ENCODE data around the gene ZNF605. TPM values are rescaled to one million over a fixed set of nuclear protein-coding genes. Genes with fewer than 3 reads are reported as not detected.

Gene ZNF605
- total RNA-seq, 2 donors from 2014 or later: 9.6 to 12.7 TPM

DNA sequence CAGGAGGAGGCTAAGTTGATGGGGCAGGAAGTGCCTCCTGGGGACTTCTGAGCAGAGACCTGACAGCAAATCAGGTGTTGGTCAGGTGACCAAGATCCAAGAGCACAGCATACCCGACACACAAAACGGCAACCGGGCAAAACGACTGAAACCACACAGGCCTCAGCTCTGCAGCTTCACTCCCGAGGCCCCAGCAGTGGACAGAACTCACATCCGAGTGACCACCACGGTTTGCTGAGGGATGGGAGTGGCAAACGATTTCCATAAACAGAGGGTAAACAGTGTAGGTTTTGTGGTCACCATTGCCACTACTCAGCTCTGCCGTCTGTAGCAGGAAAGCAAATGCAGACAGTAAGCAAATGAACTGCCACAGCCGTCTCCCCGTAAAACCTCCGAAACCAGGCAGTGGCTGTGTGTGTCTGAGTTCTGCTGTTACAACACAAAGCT is 83.1 kb downstream of the ZNF605 start:
- no peak overlapping the region for H3K27ac ChIP-seq
- TF ChIP-seq, protein P1, sequence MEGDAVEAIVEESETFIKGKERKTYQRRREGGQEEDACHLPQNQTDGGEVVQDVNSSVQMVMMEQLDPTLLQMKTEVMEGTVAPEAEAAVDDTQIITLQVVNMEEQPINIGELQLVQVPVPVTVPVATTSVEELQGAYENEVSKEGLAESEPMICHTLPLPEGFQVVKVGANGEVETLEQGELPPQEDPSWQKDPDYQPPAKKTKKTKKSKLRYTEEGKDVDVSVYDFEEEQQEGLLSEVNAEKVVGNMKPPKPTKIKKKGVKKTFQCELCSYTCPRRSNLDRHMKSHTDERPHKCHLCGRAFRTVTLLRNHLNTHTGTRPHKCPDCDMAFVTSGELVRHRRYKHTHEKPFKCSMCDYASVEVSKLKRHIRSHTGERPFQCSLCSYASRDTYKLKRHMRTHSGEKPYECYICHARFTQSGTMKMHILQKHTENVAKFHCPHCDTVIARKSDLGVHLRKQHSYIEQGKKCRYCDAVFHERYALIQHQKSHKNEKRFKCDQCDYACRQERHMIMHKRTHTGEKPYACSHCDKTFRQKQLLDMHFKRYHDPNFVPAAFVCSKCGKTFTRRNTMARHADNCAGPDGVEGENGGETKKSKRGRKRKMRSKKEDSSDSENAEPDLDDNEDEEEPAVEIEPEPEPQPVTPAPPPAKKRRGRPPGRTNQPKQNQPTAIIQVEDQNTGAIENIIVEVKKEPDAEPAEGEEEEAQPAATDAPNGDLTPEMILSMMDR (IDR thresholded peaks at IDR 0.05): no peak
- TF ChIP-seq POLR2A (IDR thresholded peaks at IDR 0.05) (no peak), POLR2AphosphoS5 (IDR thresholded peaks at IDR 0.05) (no peak)
- no peak overlapping the region for H3K4me3 ChIP-seq
- DNase-seq (ENCODE audit: low spot score): no peak
- intact Hi-C loops (cut with DNase I): no loop called here
- no peaks in the 10 kb centered on the region for H3K4me1 ChIP-seq (replicated peaks)
- 71% methylated on average over 12 of the region's 12 CpGs for WGBS
- H3K9me3 ChIP-seq: no peaks in the 10 kb centered on the region
- no peaks in the 10 kb centered on the region for H3K27me3 ChIP-seq (replicated peaks; ENCODE audit: insufficient read depth)
- no peaks in the 10 kb centered on the region for H3K36me3 ChIP-seq

DNA sequence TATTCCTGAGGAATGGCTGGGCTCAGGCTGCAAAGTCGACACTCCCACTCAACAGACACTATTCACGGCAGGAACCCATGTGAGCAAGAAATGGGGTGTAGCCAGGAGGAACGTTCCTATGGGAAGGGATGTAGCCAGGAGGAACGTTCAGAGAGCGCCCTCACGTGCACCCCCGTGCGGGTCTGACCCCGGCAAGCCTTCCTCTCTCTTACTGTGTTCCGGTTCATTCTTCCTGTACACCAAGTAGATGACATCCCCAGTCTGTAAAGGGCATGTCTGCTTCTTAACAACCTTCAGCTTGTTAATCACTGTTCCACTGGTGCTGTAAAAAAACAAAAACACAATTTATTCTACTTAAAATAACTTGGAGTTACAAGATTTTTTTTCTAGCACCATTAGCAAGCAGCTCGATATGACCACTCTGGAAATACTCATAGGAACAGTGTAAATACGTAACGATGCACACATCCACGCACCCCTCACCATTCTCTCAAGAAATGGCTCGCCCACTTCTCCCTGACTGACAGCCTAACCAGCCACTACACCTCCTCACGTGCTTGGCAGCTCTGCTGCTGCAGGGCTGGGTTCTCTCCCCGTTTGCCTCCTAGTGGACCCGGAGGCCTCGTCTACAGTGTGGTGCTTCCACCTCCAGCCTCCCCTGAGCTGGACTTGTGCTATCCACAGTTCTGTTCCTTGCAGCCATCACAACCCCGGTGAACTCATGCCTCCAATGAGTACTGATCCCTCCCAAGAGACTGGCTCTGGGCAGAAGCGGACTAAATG is 83.8 kb downstream of the ZNF605 start:
- Histone ChIP-seq H3K4me3 (no peak overlapping the region), H3K4me1 (replicated peaks) (no peaks in the 10 kb centered on the region), H3K9me3 (no peaks in the 10 kb centered on the region), H3K27ac (no peak overlapping the region), H3K36me3 (no peaks in the 10 kb centered on the region), H3K27me3 (replicated peaks; ENCODE audit: insufficient read depth) (no peaks in the 10 kb centered on the region)
- 94% methylated on average over 21 of the region's 21 CpGs for WGBS
- DNase-seq (ENCODE audit: low spot score): no peak
- intact Hi-C loops (cut with DNase I): no loop called here
- TF ChIP-seq, protein P1 (IDR thresholded peaks at IDR 0.05): no peak
- TF ChIP-seq POLR2A (IDR thresholded peaks at IDR 0.05) (no peak), POLR2AphosphoS5 (IDR thresholded peaks at IDR 0.05) (no peak)

DNA sequence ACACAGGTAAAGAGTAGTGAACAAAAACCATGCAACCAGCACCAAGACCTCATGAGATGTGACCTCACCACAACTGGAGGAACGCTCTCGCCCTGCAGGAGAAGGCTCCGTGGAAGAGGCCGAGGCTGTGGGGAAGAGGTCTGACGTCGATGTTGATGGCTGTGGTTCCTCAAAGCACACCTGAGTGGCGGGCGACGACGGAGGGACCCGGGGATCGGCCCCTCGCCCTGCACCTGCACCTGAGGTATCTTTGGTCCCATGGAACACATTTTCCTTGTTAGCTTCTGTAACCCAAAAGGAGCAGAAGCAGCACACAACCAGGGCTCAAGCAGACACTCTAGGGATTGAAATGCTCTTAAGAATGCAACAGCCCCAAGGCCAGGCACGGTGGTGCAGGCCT is 86.6 kb downstream of the ZNF605 start:
- DNase-seq (ENCODE audit: low spot score): no peak
- H3K4me3 ChIP-seq: no peak overlapping the region
- TF ChIP-seq, protein P1 (IDR thresholded peaks at IDR 0.05): no peak
- TF ChIP-seq POLR2A (IDR thresholded peaks at IDR 0.05) (no peak), POLR2AphosphoS5 (IDR thresholded peaks at IDR 0.05) (no peak)
- intact Hi-C loops (cut with DNase I): no loop called here
- no peaks in the 10 kb centered on the region for H3K9me3 ChIP-seq
- H3K27ac ChIP-seq: no peak overlapping the region
- H3K36me3 ChIP-seq: no peaks in the 10 kb centered on the region
- 95% methylated on average over 14 of the region's 14 CpGs for WGBS
- no peaks in the 10 kb centered on the region for H3K4me1 ChIP-seq (replicated peaks)
- no peaks in the 10 kb centered on the region for H3K27me3 ChIP-seq (replicated peaks; ENCODE audit: insufficient read depth)

Small RNAs within 50 kb of the gene (small RNA-seq; reads per million reads assigned to genes)
- gene RNU4ATAC12P: 0 reads per million in 2 donors

Other genes starting within 250 kb of the ZNF605 start
- gene PGAM5, start 245.5 kb downstream of the ZNF605 start, total RNA-seq: 10 to 100 TPM; 37.4 to 41.4 TPM
- 10 to 100 TPM; 31.1 to 82.4 TPM for gene ANKLE2, start 194.5 kb downstream of the ZNF605 start, total RNA-seq
- gene GOLGA3, start 127.4 kb downstream of the ZNF605 start, total RNA-seq: 100 to 1,000 TPM in 1 of 2 donors, 10 to 100 TPM in 1; 99.1 to 109 TPM
- 10 to 100 TPM; 18.7 to 52.3 TPM for gene CHFR, start 68.7 kb downstream of the ZNF605 start, total RNA-seq
- gene ZNF26, start 30.1 kb upstream of the ZNF605 start, total RNA-seq: 10 to 100 TPM; 14.2 to 17.0 TPM
- gene ZNF84, start 81.2 kb upstream of the ZNF605 start, total RNA-seq: 10 to 100 TPM; 22.2 to 52.0 TPM
- gene ZNF140, start 124.6 kb upstream of the ZNF605 start, total RNA-seq: 10 to 100 TPM; 18.2 to 23.7 TPM
- gene ZNF891, start 174.0 kb upstream of the ZNF605 start, total RNA-seq: 1 to 10 TPM; 1.9 to 3.0 TPM
- gene ZNF10, start 174.3 kb upstream of the ZNF605 start, total RNA-seq: 10 to 100 TPM; 11.6 to 20.3 TPM
- gene ZNF268, start 225.2 kb upstream of the ZNF605 start, total RNA-seq: 10 to 100 TPM; 22.6 to 33.2 TPM

Measured in prostate gland (tissue), 2 donors.